Activated CD8-positive, alpha-beta T cell treated with anti-CD3 and anti-CD28 coated beads for 36 hours (primary cell): ENCODE results near the gene SV2C. TPM values are rescaled to one million over a fixed set of nuclear protein-coding genes. Genes with fewer than 3 reads are reported as not detected.

ENCODE experiments used
- ATAC-seq: fragments of 200-7000 bp; cut with Tn5 transposase; one replicate; pipeline ENCODE4 v1.10.0; 2021; ENCODE audit warnings: mild to moderate bottlenecking, moderate library complexity
- CTCF ChIA-PET: fragments of 350-600 bp; sonication (Branson Sonifier 250); formaldehyde crosslinking; loops from one replicate; lab custom pipeline; 2021; ENCODE audit warnings: antibody characterized with exemption; lab: Charles Lee
- POLR2A ChIA-PET: fragments of 350-600 bp; sonication (Branson Sonifier 250); formaldehyde crosslinking; loops from one replicate; lab custom pipeline; 2021; ENCODE audit warnings: antibody characterized with exemption; lab: Charles Lee
- DNase-seq: peaks from one replicate; pipeline ENCODE4 v3.0.0-alpha.2; 2020
- H3K27ac Mint-ChIP-seq: one replicate; pipeline ENCODE4 v1.8.0; 2021; ENCODE audit warnings: mild to moderate bottlenecking, mixed read lengths
- H3K27me3 Mint-ChIP-seq: one replicate; pipeline ENCODE4 v1.8.0; 2021; ENCODE audit warnings: mixed read lengths
- H3K36me3 Mint-ChIP-seq: one replicate; pipeline ENCODE4 v1.8.0; 2021; ENCODE audit warnings: low read depth, mixed read lengths
- H3K4me1 Mint-ChIP-seq: one replicate; pipeline ENCODE4 v1.8.0; 2021; ENCODE audit warnings: low read depth, mixed read lengths
- H3K4me3 Mint-ChIP-seq: one replicate; pipeline ENCODE4 v1.8.0; 2021; ENCODE audit warnings: mild to moderate bottlenecking, moderate library complexity, mixed read lengths
- H3K9me3 Mint-ChIP-seq: one replicate; pipeline ENCODE4 v1.8.0; 2021; ENCODE audit warnings: mixed read lengths
- CTCF ChIP-seq: fragments of 200-600 bp; IDR thresholded peaks from one replicate; pipeline ENCODE4 v1.8.0; 2022; ENCODE audit warnings: antibody characterized with exemption, mild to moderate bottlenecking
- intact Hi-C: fragments of 100-400 bp; cut with micrococcal nuclease; formaldehyde crosslinking; loops from one replicate; pipeline ENCODE4 v1.10.0; 2022
- total RNA-seq, 2 experiments: library from RNA; stranded (reverse); gene quantifications; one replicate each; pipeline ENCODE4 v1.2.3, GENCODE V29; 2021

The SV2C gene
- total RNA-seq, 2 experiments from 2014 or later: 0.07 TPM; not detected in 1

- ChIA-PET POLR2A (interaction anchor here (0.7 to 1.6 kb wide), 4 partner anchors 11 to 175 kb away, joined by 3 to 5 read pairs (median 4); no protein-coding TSS in a partner anchor), CTCF (interaction anchor here (1.5 to 1.9 kb wide), 2 partner anchors 16 kb away, joined by 4 to 6 read pairs; no protein-coding TSS in a partner anchor)
- Mint-ChIP-seq H3K9me3 (peaks cover 9% of the 10 kb centered on the region), H3K36me3 (no peaks in the 10 kb centered on the region), H3K4me1 (peaks cover 44% of the 10 kb centered on the region), H3K4me3 (peak overlapping the region; percentile 34), H3K27me3 (no peaks in the 10 kb centered on the region), H3K27ac (peak overlapping the region; percentile 90)
- DNase-seq: no peak
- intact Hi-C loops: loop anchor here (5.0 kb wide), 1 partner anchor 77 kb away; the partner anchor contains the start of gene IQGAP2
- TF ChIP-seq CTCF: no peak
- ATAC-seq: no peak
Observed at GRCh38 chr5:76325326-76325725, 242.1 kb downstream of the SV2C start.

- TF ChIP-seq CTCF: no peak
- ATAC-seq: peak; percentile 94
- DNase-seq: peak; percentile 62
- peak overlapping the region; percentile 34 for H3K4me3 Mint-ChIP-seq
- no peaks in the 10 kb centered on the region for H3K27me3 Mint-ChIP-seq
- H3K27ac Mint-ChIP-seq: peak overlapping the region; percentile 90
- POLR2A ChIA-PET: interaction anchor here (0.7 to 1.6 kb wide), 5 partner anchors 11 to 174 kb away, joined by 3 to 8 read pairs (median 4); no protein-coding TSS in a partner anchor
- H3K9me3 Mint-ChIP-seq: peaks cover 9% of the 10 kb centered on the region
- no peaks in the 10 kb centered on the region for H3K36me3 Mint-ChIP-seq
- CTCF ChIA-PET: interaction anchor here (1.0 to 1.9 kb wide), 13 partner anchors 9 to 299 kb away, joined by 3 to 10 read pairs (median 3); partner anchors contain the start of gene IQGAP2
- intact Hi-C loops: loop anchor here (5.0 kb wide), 1 partner anchor 76 kb away; the partner anchor contains the start of gene IQGAP2
- H3K4me1 Mint-ChIP-seq: peaks cover 48% of the 10 kb centered on the region
Observed at GRCh38 chr5:76325876-76326491, 242.8 kb downstream of the SV2C start.

GRCh38 chr5:76326577-76327302 lies 243.6 kb downstream of the SV2C start:
- ChIA-PET POLR2A (interaction anchor here (1.1 to 1.6 kb wide), 2 partner anchors 11 to 19 kb away, joined by 4 to 8 read pairs; no protein-coding TSS in a partner anchor), CTCF (interaction anchor here (0.8 to 1.9 kb wide), 14 partner anchors 9 to 298 kb away, joined by 3 to 10 read pairs (median 3); partner anchors contain the start of gene IQGAP2)
- Mint-ChIP-seq H3K4me1 (peaks cover 53% of the 10 kb centered on the region), H3K36me3 (no peaks in the 10 kb centered on the region), H3K27ac (peak overlapping the region; percentile 90), H3K9me3 (peaks cover 9% of the 10 kb centered on the region), H3K27me3 (no peaks in the 10 kb centered on the region), H3K4me3 (no peak overlapping the region)
- intact Hi-C loops: loop anchor here (5.0 kb wide), 1 partner anchor 76 kb away; the partner anchor contains the start of gene IQGAP2
- DNase-seq (no peak), ATAC-seq (no peak)
- TF ChIP-seq CTCF: no peak

- no peaks in the 10 kb centered on the region for H3K27me3 Mint-ChIP-seq
- no peaks in the 10 kb centered on the region for H3K36me3 Mint-ChIP-seq
- peaks cover 66% of the 10 kb centered on the region for H3K4me1 Mint-ChIP-seq
- H3K9me3 Mint-ChIP-seq: no peaks in the 10 kb centered on the region
- CTCF ChIA-PET: no interaction called here
- DNase-seq (no peak), ATAC-seq (no peak)
- intact Hi-C loops: loop anchor here (5.0 kb wide), 1 partner anchor 73 kb away; the partner anchor contains the start of gene IQGAP2
- H3K4me3 Mint-ChIP-seq: no peak overlapping the region
- no peak overlapping the region for H3K27ac Mint-ChIP-seq
- POLR2A ChIA-PET: no interaction called here
- TF ChIP-seq CTCF: no peak
Observed at GRCh38 chr5:76329346-76329745, 246.2 kb downstream of the SV2C start.
